H1 (cell line): ENCODE measurements around the gene KRTAP1-5. TPM values are rescaled to one million over a fixed set of nuclear protein-coding genes. Genes with fewer than 3 reads are reported as not detected.

Experiments
- CHD7 ChIP-seq: fragments of 300-600 bp; sonication (generic); IDR thresholded peaks from 2 replicates; pipeline ENCODE4 v1.7.1; 2012; ENCODE audit warnings: low read length, moderate library complexity, mild to moderate bottlenecking, inconsistent platforms; ENCODE audit not compliant: insufficient replicate concordance
- CREB1 ChIP-seq: IDR thresholded peaks from 2 replicates; pipeline ENCODE4 v1.6.1; 2012; ENCODE audit warnings: inconsistent platforms
- POLR2AphosphoS5 ChIP-seq: IDR thresholded peaks from 2 replicates; pipeline ENCODE4 v1.6.1; 2011; ENCODE audit warnings: low read depth, low read length
- polyA plus RNA-seq, 7 experiments: library from polyadenylated mRNA; depleted of rRNA in 3 of 7; stranded (reverse) in 5 of 7; unstranded in 2 of 7; fragments of >200 nt in 5 of 7; fragments of 200-250 nt in 2 of 7; gene quantifications; 1 replicate in 5 of 7; 2 replicates in 1 of 7; 4 replicates in 1 of 7; pipeline versions ENCODE4 v1.2.1 to v1.2.3, GENCODE V29; 2011 to 2013; ENCODE audit warnings: missing spikeins in 2 of 7, mixed read lengths in 2 of 7
- total RNA-seq: library from RNA; stranded (reverse); fragmentation: NEBNext Ultra II Directional; extraction: Animal tissue kit (Norgen Biotek cat#: 25700); gene quantifications from 2 replicates; pipeline ENCODE4 v1.2.1, GENCODE V29; 2021

KRTAP1-5 gene
- total and polyA plus RNA-seq, 2 of the 8 experiments (the other 6 are each of a cell fraction or from before 2014, with no cell fraction given) = not detected

GRCh38 chr17:41076788-41077187 is 49.8 kb upstream of the KRTAP1-5 start (continued):
- TF ChIP-seq CHD7 (no peak), POLR2AphosphoS5 (no peak), CREB1 (no peak)
